GM20000 (cell line): ENCODE results near the gene PTK6.

Experiments
- DNase-seq: peaks from one replicate; pipeline ENCODE4 v3.0.0; 2012; ENCODE audit warnings: low spot score
- CTCF ChIP-seq: IDR thresholded peaks from 2 replicates; pipeline ENCODE4 v1.5.1; 2012; ENCODE audit warnings: mild to moderate bottlenecking, control low read depth; ENCODE audit errors: extremely low read depth, missing control alignments

The PTK6 gene

GRCh38 chr20:63578224-63579016 is 41.2 kb upstream of the PTK6 start:
- DNase-seq: no peak
- TF ChIP-seq CTCF: no peak

GRCh38 chr20:63577317-63577894 is 40.2 kb upstream of the PTK6 start:
- TF ChIP-seq CTCF: no peak
- DNase-seq: no peak

DNA sequence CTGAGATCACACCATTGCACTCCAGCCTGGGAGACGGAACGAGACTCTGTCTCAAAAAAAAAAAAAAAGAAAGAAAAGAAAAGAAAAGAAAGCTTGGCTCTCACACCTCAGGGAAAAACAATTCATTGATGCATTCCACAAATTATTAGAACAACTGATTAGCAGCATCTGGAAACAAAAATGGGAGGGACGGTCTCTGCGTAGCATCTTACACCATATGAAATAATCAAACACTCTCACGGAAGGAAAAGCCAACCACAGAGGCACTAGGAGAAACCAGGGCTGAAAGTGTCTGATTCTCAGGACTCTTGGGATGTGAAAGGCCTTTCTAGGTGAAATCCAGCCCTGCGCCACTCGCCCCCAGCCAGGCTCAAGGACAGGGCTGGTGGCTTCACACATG is 39.1 kb upstream of the PTK6 start:
- DNase-seq: no peak
- no peak for TF ChIP-seq CTCF

DNA sequence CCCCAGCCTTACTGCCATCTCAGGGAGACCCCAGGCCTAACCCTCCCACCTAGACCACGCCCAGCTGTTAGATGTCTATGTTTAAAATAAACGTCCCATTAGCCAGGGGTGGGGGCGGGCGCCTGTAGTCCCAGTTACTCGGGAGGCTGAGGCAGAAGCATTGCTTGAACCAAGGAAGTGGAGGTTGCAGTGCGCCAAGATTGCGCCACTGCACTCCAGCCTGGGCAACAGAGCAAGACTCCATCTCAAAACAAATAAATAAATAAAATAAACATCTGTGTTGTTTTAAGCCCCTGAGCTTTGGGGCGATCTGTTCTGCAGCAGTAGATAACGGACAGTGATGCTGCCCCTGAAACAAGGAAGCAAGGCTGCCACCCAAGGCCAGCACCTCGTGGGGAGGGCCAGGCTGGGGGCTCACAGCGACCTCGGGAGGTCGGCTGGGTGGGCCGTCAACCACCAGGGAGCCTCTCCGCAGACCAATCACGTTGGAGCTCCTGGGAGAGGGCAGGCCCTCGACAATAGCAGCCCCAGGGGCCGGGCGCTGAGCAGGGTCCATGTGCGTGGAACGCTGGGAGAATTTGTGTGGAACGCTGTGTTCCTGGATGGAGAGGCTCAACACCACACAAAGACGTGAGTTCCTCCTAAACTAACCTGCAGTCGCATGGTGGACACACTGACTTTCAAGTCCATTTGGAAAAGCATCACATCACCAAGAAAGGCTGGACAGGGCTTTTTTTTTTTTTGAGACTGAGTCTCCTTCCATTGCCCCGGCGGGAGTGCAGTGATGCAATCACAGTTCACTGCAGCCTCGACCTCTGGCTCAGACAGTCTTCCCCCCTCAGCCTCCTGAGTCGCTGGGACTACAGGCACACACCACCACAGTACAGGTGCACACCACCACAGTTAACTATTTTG is 37.9 kb upstream of the PTK6 start:
- no peak for DNase-seq
- TF ChIP-seq CTCF: no peak

GRCh38 chr20:63574156-63574828 is 37.1 kb upstream of the PTK6 start, which contains the start of gene HELZ2:
Gene HELZ2 (minus strand): TSS chr20:63574239. CDS start chr20:63572385, 1,854 bp downstream.
- peak; percentile 94 for DNase-seq
- no peak for TF ChIP-seq CTCF

- no peak for TF ChIP-seq CTCF
Observed at GRCh38 chr20:63573647-63574131, 36.5 kb upstream of the PTK6 start.

More at GRCh38 chr20:63573647-63574131, 36.5 kb upstream of the PTK6 start:
- no peak for DNase-seq
